Skeletal muscle tissue (tissue), 4 donors: ENCODE results near the gene SMG1. TPM values are rescaled to one million over a fixed set of nuclear protein-coding genes. Genes with fewer than 3 reads are reported as not detected.
"Not testable (repeated sequence)": the region's sequence is repeated elsewhere in the genome, so short reads cannot be mapped to it uniquely, and the experiment has no call there.

Source experiments
- H3K27ac ChIP-seq: one replicate; pipeline ENCODE4 v1.7.0; 2013; ENCODE audit warnings: mild to moderate bottlenecking, low read depth, low read length, inconsistent platforms
- H3K27me3 ChIP-seq, 3 donors: one replicate each; pipeline ENCODE4 v1.7.0; 2013; ENCODE audit warnings: low read length in 3 of 3; ENCODE audit not compliant: control insufficient read depth in 3 of 3, insufficient read depth in 3 of 3
- H3K36me3 ChIP-seq, 3 donors: one replicate each; pipeline ENCODE4 v1.7.0; 2013; ENCODE audit warnings: low read length in 3 of 3; ENCODE audit not compliant: control insufficient read depth in 3 of 3, insufficient read depth in 3 of 3
- H3K4me1 ChIP-seq, 3 donors: one replicate each; pipeline ENCODE4 v1.7.0; 2013; ENCODE audit warnings: low read length in 3 of 3, mild to moderate bottlenecking in 3 of 3; ENCODE audit not compliant: control insufficient read depth in 3 of 3, insufficient read depth in 3 of 3
- H3K4me3 ChIP-seq, 3 donors: one replicate each; pipeline ENCODE4 v1.7.0; 2013; ENCODE audit warnings: low read length in 3 of 3
- H3K9ac ChIP-seq, 3 donors: one replicate each; pipeline ENCODE4 v1.7.0; 2013; ENCODE audit warnings: low read length in 3 of 3, mild to moderate bottlenecking in 3 of 3, moderate library complexity in 2 of 3, low read depth in 1 of 3
- H3K9me3 ChIP-seq, 3 donors: one replicate each; pipeline ENCODE4 v1.7.0; 2013; ENCODE audit warnings: low read length in 3 of 3; ENCODE audit not compliant: control insufficient read depth in 3 of 3
- total RNA-seq: library from RNA; depleted of rRNA; stranded (reverse); fragments of >200 nt; gene quantifications from one replicate; pipeline ENCODE4 v1.2.3, GENCODE V29; 2014
- donor health status: Osteomylitis.

SMG1 gene
- total RNA-seq, 1 donor from 2014 or later: 89.2 TPM

DNA sequence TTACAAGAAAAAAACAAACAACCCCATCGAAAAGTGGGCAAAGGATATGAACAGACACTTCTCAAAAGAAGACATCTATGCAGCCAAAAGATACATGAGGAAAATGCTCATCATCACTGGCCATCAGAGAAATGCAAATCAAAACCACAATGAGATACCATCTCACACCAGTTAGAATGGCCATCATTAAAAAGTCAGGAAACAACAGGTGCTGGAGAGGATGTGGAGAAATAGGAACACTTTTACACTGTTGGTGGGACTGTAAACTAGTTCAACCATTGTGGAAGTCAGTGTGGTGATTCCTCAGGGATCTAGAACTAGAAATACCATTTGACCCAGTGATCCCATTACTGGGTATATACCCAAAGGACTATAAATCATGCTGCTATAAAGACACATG, 148.5 kb downstream of the SMG1 start:
- not testable (repeated sequence) for H3K36me3 ChIP-seq, H3K27ac ChIP-seq, H3K9ac ChIP-seq, H3K4me1 ChIP-seq, H3K9me3 ChIP-seq, H3K4me3 ChIP-seq, H3K27me3 ChIP-seq

DNA sequence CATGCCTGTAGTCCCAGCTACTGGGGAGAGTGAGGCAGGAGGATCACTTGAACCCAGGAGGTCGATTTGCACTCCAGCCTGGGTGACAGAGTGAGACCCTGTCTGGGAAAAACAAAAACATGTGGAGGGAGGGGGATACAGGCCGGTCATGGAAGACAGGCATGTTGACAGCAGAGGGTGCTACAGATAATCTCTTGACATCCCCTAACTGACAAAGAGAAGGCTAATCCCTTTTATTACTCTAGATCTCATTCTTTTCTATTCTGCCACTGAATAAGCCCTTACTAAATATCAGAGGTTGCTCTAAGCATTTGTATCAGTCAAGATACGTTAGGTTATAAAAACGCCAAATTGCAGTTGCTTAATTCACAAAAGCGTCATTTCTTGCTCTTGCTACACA, 149.9 kb downstream of the SMG1 start:
- H3K27ac ChIP-seq, H3K36me3 ChIP-seq, H3K9ac ChIP-seq: not testable (repeated sequence)

GRCh38 chr16:18774651-18775050, 151.6 kb downstream of the SMG1 start:
- H3K27ac ChIP-seq, H3K4me3 ChIP-seq, H3K9ac ChIP-seq, H3K36me3 ChIP-seq, H3K9me3 ChIP-seq, H3K27me3 ChIP-seq, H3K4me1 ChIP-seq: not testable (repeated sequence)

More for the DNA sequence above, 149.9 kb downstream of the SMG1 start:
- not testable (repeated sequence) for H3K27me3 ChIP-seq, H3K4me1 ChIP-seq, H3K4me3 ChIP-seq, H3K9me3 ChIP-seq

GRCh38 chr16:18772171-18772570, 154.0 kb downstream of the SMG1 start:
- H3K36me3 ChIP-seq, H3K9me3 ChIP-seq, H3K4me3 ChIP-seq, H3K27me3 ChIP-seq, H3K9ac ChIP-seq, H3K4me1 ChIP-seq, H3K27ac ChIP-seq: not testable (repeated sequence)

DNA sequence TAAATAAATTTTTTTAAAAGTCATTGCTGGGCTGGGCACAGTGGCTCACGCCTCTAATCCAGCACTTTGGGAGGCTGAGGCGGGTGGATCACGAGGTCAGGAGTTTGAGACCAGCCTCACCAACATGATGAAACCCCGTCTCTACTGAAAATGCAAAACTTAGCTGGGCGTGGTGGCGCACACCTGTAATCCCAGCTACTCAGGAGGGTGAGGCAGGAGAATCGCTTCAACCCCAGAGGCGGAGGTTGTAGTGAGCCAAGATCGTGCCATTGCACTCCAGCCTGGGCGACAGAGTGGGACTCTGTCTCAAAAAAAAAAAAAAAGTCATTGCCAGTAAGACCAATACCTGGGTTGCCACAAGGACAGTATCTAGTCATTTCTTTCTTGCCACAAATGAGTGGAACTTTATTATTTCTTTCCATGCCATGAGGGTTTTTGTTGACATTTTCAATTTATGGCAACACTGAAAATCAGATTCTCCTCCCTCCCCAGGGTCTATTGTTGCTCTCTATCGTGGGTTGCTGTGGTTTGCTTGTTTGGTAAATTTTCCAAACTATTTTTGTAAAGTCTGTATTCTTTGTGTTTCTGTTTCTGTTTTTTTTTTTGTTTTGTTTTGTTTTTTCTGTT, 155.8 kb downstream of the SMG1 start:
- not testable (repeated sequence) for H3K9ac ChIP-seq, H3K27me3 ChIP-seq, H3K4me1 ChIP-seq, H3K9me3 ChIP-seq, H3K27ac ChIP-seq, H3K4me3 ChIP-seq, H3K36me3 ChIP-seq

- not testable (repeated sequence) for H3K4me1 ChIP-seq, H3K27me3 ChIP-seq, H3K36me3 ChIP-seq, H3K4me3 ChIP-seq, H3K27ac ChIP-seq, H3K9me3 ChIP-seq, H3K9ac ChIP-seq
These were observed 159.0 kb downstream of the SMG1 start for GRCh38 chr16:18767217-18767616.

GRCh38 chr16:18762713-18763112, 163.5 kb downstream of the SMG1 start:
- not testable (repeated sequence) for H3K9me3 ChIP-seq, H3K36me3 ChIP-seq, H3K4me3 ChIP-seq, H3K27ac ChIP-seq, H3K4me1 ChIP-seq, H3K27me3 ChIP-seq, H3K9ac ChIP-seq

- not testable (repeated sequence) for H3K4me3 ChIP-seq, H3K9ac ChIP-seq, H3K9me3 ChIP-seq, H3K36me3 ChIP-seq, H3K27me3 ChIP-seq, H3K27ac ChIP-seq, H3K4me1 ChIP-seq
These were observed 166.3 kb downstream of the SMG1 start for GRCh38 chr16:18759598-18760520.

- not testable (repeated sequence) for H3K27me3 ChIP-seq, H3K9ac ChIP-seq, H3K27ac ChIP-seq, H3K4me1 ChIP-seq, H3K4me3 ChIP-seq, H3K36me3 ChIP-seq, H3K9me3 ChIP-seq
These were observed 168.1 kb downstream of the SMG1 start for GRCh38 chr16:18757960-18758660.

GRCh38 chr16:18756639-18757038, 169.6 kb downstream of the SMG1 start:
- H3K27ac ChIP-seq, H3K9ac ChIP-seq, H3K4me1 ChIP-seq, H3K27me3 ChIP-seq, H3K4me3 ChIP-seq, H3K9me3 ChIP-seq, H3K36me3 ChIP-seq: not testable (repeated sequence)
